Measurements from ENCODE around the gene SFMBT1. TPM values are rescaled to one million over a fixed set of nuclear protein-coding genes. Genes with fewer than 3 reads are reported as not detected.

Gene SFMBT1
- total and polyA plus RNA-seq, 4 donors = 4.4 to 17.8 (median 10.4) TPM

GRCh38 chr3:52871761-52872160 is 174.1 kb downstream of the SFMBT1 start:
- Histone ChIP-seq H3K27ac (ENCODE audit: low read depth in 1 of 2, low read length in 2 of 2) (no peak overlapping the region), H3K36me3 (ENCODE audit: control insufficient read depth in 4 of 4, insufficient read depth in 3 of 4, low read depth in 1 of 4, low read length in 3 of 4) (no peaks in the 10 kb centered on the region), H3K4me1 (ENCODE audit: control insufficient read depth in 4 of 4, insufficient read depth in 4 of 4, low read length in 3 of 4) (peaks cover 0 to 4% (median 1%) of the 10 kb centered on the region in 4 donors), H3K27me3 (ENCODE audit: control insufficient read depth in 4 of 4, insufficient read depth in 4 of 4, low read length in 3 of 4) (no peaks in the 10 kb centered on the region), H3K9ac (ENCODE audit: low read depth in 1 of 2, low read length in 2 of 2) (no peak overlapping the region), H3K4me3 (ENCODE audit: low read depth in 1 of 3, low read length in 3 of 3) (no peak overlapping the region), H3K9me3 (ENCODE audit: control insufficient read depth in 4 of 4, low read length in 3 of 4) (no peaks in the 10 kb centered on the region)
- 83% methylated on average over 9 of the region's 9 CpGs for WGBS
- TF ChIP-seq ATF3 (IDR thresholded peaks at IDR 0.05) (no peak), NR2F2 (IDR thresholded peaks at IDR 0.05) (no peak), ZBTB33 (IDR thresholded peaks at IDR 0.05) (no peak), JUND (IDR thresholded peaks at IDR 0.05) (no peak), HNF4A (conservative IDR thresholded peaks at IDR 0.05) (no peak), RAD21 (IDR thresholded peaks at IDR 0.05) (no peak), HNF4G (IDR thresholded peaks at IDR 0.05) (no peak), EGR1 (IDR thresholded peaks at IDR 0.05; ENCODE audit: low read depth in 2 of 2) (no peak), TAF1 (conservative IDR thresholded peaks at IDR 0.05) (no peak), FOXA2 (IDR thresholded peaks at IDR 0.05) (no peak), MAX (IDR thresholded peaks at IDR 0.05) (no peak), SP1 (IDR thresholded peaks at IDR 0.05) (no peak), REST (IDR thresholded peaks at IDR 0.05) (no peak)
- DNase-seq (ENCODE audit: low spot score) = no peak

GRCh38 chr3:52870471-52870870 is 175.4 kb downstream of the SFMBT1 start:
- WGBS = 98% methylated on average over 10 of the region's 10 CpGs
- Histone ChIP-seq H3K4me1 (ENCODE audit: control insufficient read depth in 4 of 4, insufficient read depth in 4 of 4, low read length in 3 of 4) (peaks cover 0 to 4% (median 0%) of the 10 kb centered on the region in 4 donors), H3K4me3 (ENCODE audit: low read depth in 1 of 3, low read length in 3 of 3) (no peak overlapping the region), H3K27ac (ENCODE audit: low read depth in 1 of 2, low read length in 2 of 2) (no peak overlapping the region), H3K36me3 (ENCODE audit: control insufficient read depth in 4 of 4, insufficient read depth in 3 of 4, low read depth in 1 of 4, low read length in 3 of 4) (no peaks in the 10 kb centered on the region), H3K9me3 (ENCODE audit: control insufficient read depth in 4 of 4, low read length in 3 of 4) (no peaks in the 10 kb centered on the region), H3K27me3 (ENCODE audit: control insufficient read depth in 4 of 4, insufficient read depth in 4 of 4, low read length in 3 of 4) (no peaks in the 10 kb centered on the region), H3K9ac (ENCODE audit: low read depth in 1 of 2, low read length in 2 of 2) (no peak overlapping the region)
- TF ChIP-seq ATF3 (IDR thresholded peaks at IDR 0.05) (no peak), JUND (IDR thresholded peaks at IDR 0.05) (no peak), REST (IDR thresholded peaks at IDR 0.05) (no peak), NR2F2 (IDR thresholded peaks at IDR 0.05) (no peak), HNF4A (conservative IDR thresholded peaks at IDR 0.05) (no peak), TAF1 (conservative IDR thresholded peaks at IDR 0.05) (no peak), FOXA2 (IDR thresholded peaks at IDR 0.05) (no peak)
- DNase-seq (ENCODE audit: low spot score) = no peak

Data from liver (tissue), 9 donors.